GM19193 (cell line): ENCODE measurements around the gene NMNAT2.

Source experiments
- POLR2A ChIP-seq: IDR thresholded peaks from 4 replicates; pipeline ENCODE4 v1.6.1; 2011; ENCODE audit not compliant: insufficient read depth, insufficient read length; ENCODE audit errors: extremely low read depth

The NMNAT2 gene

GRCh38 chr1:183385340-183386144 lies 32.6 kb downstream of the NMNAT2 start:
- no peak for TF ChIP-seq POLR2A

GRCh38 chr1:183379951-183380350 lies 38.2 kb downstream of the NMNAT2 start:
- no peak for TF ChIP-seq POLR2A

GRCh38 chr1:183375381-183375780 lies 42.8 kb downstream of the NMNAT2 start:
- TF ChIP-seq POLR2A, result no peak

- no peak for TF ChIP-seq POLR2A
Measured at GRCh38 chr1:183374825-183375224, 43.4 kb downstream of the NMNAT2 start.

- TF ChIP-seq POLR2A, result no peak
Measured at GRCh38 chr1:183372586-183373230, 45.5 kb downstream of the NMNAT2 start.

- TF ChIP-seq POLR2A, result no peak
Measured at GRCh38 chr1:183370399-183371058, 47.7 kb downstream of the NMNAT2 start.

- TF ChIP-seq POLR2A, result no peak
Measured at GRCh38 chr1:183368213-183369108, 49.7 kb downstream of the NMNAT2 start.

GRCh38 chr1:183366116-183366515 lies 52.1 kb downstream of the NMNAT2 start:
- no peak for TF ChIP-seq POLR2A

- no peak for TF ChIP-seq POLR2A
Measured at GRCh38 chr1:183365676-183366075, 52.5 kb downstream of the NMNAT2 start.

- TF ChIP-seq POLR2A, result no peak
Measured at GRCh38 chr1:183365093-183365492, 53.1 kb downstream of the NMNAT2 start.

GRCh38 chr1:183363972-183364371 lies 54.2 kb downstream of the NMNAT2 start:
- TF ChIP-seq POLR2A, result no peak

GRCh38 chr1:183361081-183361480 lies 57.1 kb downstream of the NMNAT2 start:
- no peak for TF ChIP-seq POLR2A

GRCh38 chr1:183360473-183360872 lies 57.7 kb downstream of the NMNAT2 start:
- TF ChIP-seq POLR2A, result no peak

GRCh38 chr1:183356534-183357182 lies 61.5 kb downstream of the NMNAT2 start:
- no peak for TF ChIP-seq POLR2A

- no peak for TF ChIP-seq POLR2A
Measured at GRCh38 chr1:183355797-183356196, 62.4 kb downstream of the NMNAT2 start.

- no peak for TF ChIP-seq POLR2A
Measured at GRCh38 chr1:183355181-183355580, 63.0 kb downstream of the NMNAT2 start.
